Measurements from ENCODE around the gene KCNQ1.

The KCNQ1 gene

GRCh38 chr11:2838676-2839294 lies 394.0 kb downstream of the KCNQ1 start:
- no peaks in the 10 kb centered on the region for H3K36me3 Mint-ChIP-seq
- no peak for ATAC-seq
- H3K9me3 Mint-ChIP-seq = no peaks in the 10 kb centered on the region
- no peak overlapping the region for H3K4me3 Mint-ChIP-seq
- H3K27ac Mint-ChIP-seq = no peak overlapping the region
- no peak for DNase-seq (ENCODE audit: low spot score in 2 of 2)
- no peaks in the 10 kb centered on the region for H3K4me1 Mint-ChIP-seq

GRCh38 chr11:2839395-2839943 lies 394.7 kb downstream of the KCNQ1 start:
- Mint-ChIP-seq H3K9me3 (no peaks in the 10 kb centered on the region), H3K4me1 (no peaks in the 10 kb centered on the region), H3K27ac (no peak overlapping the region), H3K36me3 (no peaks in the 10 kb centered on the region), H3K4me3 (no peak overlapping the region)
- DNase-seq (ENCODE audit: low spot score in 2 of 2) (no peak), ATAC-seq (no peak)

GRCh38 chr11:2841411-2842190 lies 396.8 kb downstream of the KCNQ1 start:
- no peak for ATAC-seq
- DNase-seq (ENCODE audit: low spot score in 2 of 2) = no peak
- H3K4me1 Mint-ChIP-seq = no peaks in the 10 kb centered on the region
- no peak overlapping the region for H3K4me3 Mint-ChIP-seq
- H3K27ac Mint-ChIP-seq = no peak overlapping the region
- H3K36me3 Mint-ChIP-seq = no peaks in the 10 kb centered on the region
- H3K9me3 Mint-ChIP-seq = no peaks in the 10 kb centered on the region

GRCh38 chr11:2842876-2843275 lies 398.1 kb downstream of the KCNQ1 start:
- Mint-ChIP-seq H3K36me3 (no peaks in the 10 kb centered on the region), H3K27ac (no peak overlapping the region), H3K9me3 (no peaks in the 10 kb centered on the region), H3K4me3 (no peak overlapping the region), H3K4me1 (no peaks in the 10 kb centered on the region)
- no peak for DNase-seq (ENCODE audit: low spot score in 2 of 2)
- ATAC-seq = no peak

- Mint-ChIP-seq H3K4me1 (no peaks in the 10 kb centered on the region), H3K9me3 (no peaks in the 10 kb centered on the region), H3K27ac (no peak overlapping the region), H3K4me3 (no peak overlapping the region), H3K36me3 (no peaks in the 10 kb centered on the region)
- DNase-seq (ENCODE audit: low spot score in 2 of 2) (no peak), ATAC-seq (no peak)
Observed at GRCh38 chr11:2843551-2843950, 398.7 kb downstream of the KCNQ1 start.

- Mint-ChIP-seq H3K36me3 (no peaks in the 10 kb centered on the region), H3K27ac (no peak overlapping the region)
- DNase-seq (ENCODE audit: low spot score in 2 of 2) = no peak
Observed at GRCh38 chr11:2844116-2844842, 399.5 kb downstream of the KCNQ1 start.

GRCh38 chr11:2844996-2845395 lies 400.2 kb downstream of the KCNQ1 start:
- H3K36me3 Mint-ChIP-seq = no peaks in the 10 kb centered on the region
- ATAC-seq = no peak
- H3K4me3 Mint-ChIP-seq = no peak overlapping the region
- no peak overlapping the region for H3K27ac Mint-ChIP-seq
- no peaks in the 10 kb centered on the region for H3K4me1 Mint-ChIP-seq
- DNase-seq (ENCODE audit: low spot score in 2 of 2) = no peak
- no peaks in the 10 kb centered on the region for H3K9me3 Mint-ChIP-seq

More at GRCh38 chr11:2844116-2844842, 399.5 kb downstream of the KCNQ1 start:
- Mint-ChIP-seq H3K9me3 (no peaks in the 10 kb centered on the region), H3K4me3 (no peak overlapping the region), H3K4me1 (no peaks in the 10 kb centered on the region)
- ATAC-seq = peak; percentile 12

- H3K9me3 Mint-ChIP-seq = no peaks in the 10 kb centered on the region
- no peaks in the 10 kb centered on the region for H3K36me3 Mint-ChIP-seq
- DNase-seq (ENCODE audit: low spot score in 2 of 2) (no peak), ATAC-seq (no peak)
- H3K27ac Mint-ChIP-seq = no peak overlapping the region
- no peaks in the 10 kb centered on the region for H3K4me1 Mint-ChIP-seq
- H3K4me3 Mint-ChIP-seq = no peak overlapping the region
Observed at GRCh38 chr11:2846056-2846455, 401.2 kb downstream of the KCNQ1 start.

GRCh38 chr11:2846470-2846869 lies 401.7 kb downstream of the KCNQ1 start:
- Mint-ChIP-seq H3K9me3 (no peaks in the 10 kb centered on the region), H3K36me3 (no peaks in the 10 kb centered on the region), H3K4me1 (no peaks in the 10 kb centered on the region), H3K27ac (no peak overlapping the region), H3K4me3 (no peak overlapping the region)
- ATAC-seq (no peak), DNase-seq (ENCODE audit: low spot score in 2 of 2) (no peak)

GRCh38 chr11:2847561-2847960 lies 402.8 kb downstream of the KCNQ1 start:
- no peak overlapping the region for H3K27ac Mint-ChIP-seq
- H3K4me1 Mint-ChIP-seq = no peaks in the 10 kb centered on the region
- no peaks in the 10 kb centered on the region for H3K9me3 Mint-ChIP-seq
- ATAC-seq = no peak
- DNase-seq (ENCODE audit: low spot score in 2 of 2) = no peak
- H3K4me3 Mint-ChIP-seq = no peak overlapping the region
- H3K36me3 Mint-ChIP-seq = no peaks in the 10 kb centered on the region

- no peaks in the 10 kb centered on the region for H3K9me3 Mint-ChIP-seq
- H3K4me3 Mint-ChIP-seq = no peak overlapping the region
- DNase-seq (ENCODE audit: low spot score in 2 of 2) = no peak
Observed at GRCh38 chr11:2848497-2848896, 403.7 kb downstream of the KCNQ1 start.

GRCh38 chr11:2849994-2850770 lies 405.4 kb downstream of the KCNQ1 start:
- Mint-ChIP-seq H3K4me1 (no peaks in the 10 kb centered on the region), H3K27ac (no peak overlapping the region), H3K9me3 (no peaks in the 10 kb centered on the region), H3K4me3 (no peak overlapping the region), H3K36me3 (no peaks in the 10 kb centered on the region)
- no peak for DNase-seq (ENCODE audit: low spot score in 2 of 2)
- ATAC-seq = no peak

More at GRCh38 chr11:2848497-2848896, 403.7 kb downstream of the KCNQ1 start:
- H3K36me3 Mint-ChIP-seq = no peaks in the 10 kb centered on the region
- no peak for ATAC-seq
- H3K27ac Mint-ChIP-seq = no peak overlapping the region
- no peaks in the 10 kb centered on the region for H3K4me1 Mint-ChIP-seq

GRCh38 chr11:2853401-2853800 lies 408.6 kb downstream of the KCNQ1 start:
- Mint-ChIP-seq H3K27ac (no peak overlapping the region), H3K36me3 (no peaks in the 10 kb centered on the region), H3K9me3 (no peaks in the 10 kb centered on the region), H3K4me1 (no peaks in the 10 kb centered on the region), H3K4me3 (no peak overlapping the region)
- DNase-seq (ENCODE audit: low spot score in 2 of 2) (no peak), ATAC-seq (no peak)

- H3K4me3 Mint-ChIP-seq = no peak overlapping the region
- H3K4me1 Mint-ChIP-seq = no peaks in the 10 kb centered on the region
- no peak for DNase-seq (ENCODE audit: low spot score in 2 of 2)
- H3K36me3 Mint-ChIP-seq = no peaks in the 10 kb centered on the region
- H3K27ac Mint-ChIP-seq = no peak overlapping the region
- ATAC-seq = peak; percentile 11
- no peaks in the 10 kb centered on the region for H3K9me3 Mint-ChIP-seq
Observed at GRCh38 chr11:2853997-2854560, 409.3 kb downstream of the KCNQ1 start.

GRCh38 chr11:2855162-2855561 lies 410.4 kb downstream of the KCNQ1 start:
- DNase-seq (ENCODE audit: low spot score in 2 of 2) (no peak), ATAC-seq (no peak)
- Mint-ChIP-seq H3K36me3 (no peaks in the 10 kb centered on the region), H3K4me1 (no peaks in the 10 kb centered on the region), H3K27ac (no peak overlapping the region), H3K9me3 (no peaks in the 10 kb centered on the region), H3K4me3 (no peak overlapping the region)
